Measurements from ENCODE around the gene TRPM4. TPM values are rescaled to one million over a fixed set of nuclear protein-coding genes. Genes with fewer than 3 reads are reported as not detected.
A peak's percentile ranks its signal among the peaks of the same experiment; 100 is the strongest.

The TRPM4 gene
- polyA plus RNA-seq, 1 donor (not counting 4 experiments of a cell fraction or from before 2014, with no cell fraction given): 16.1 TPM

GRCh38 chr19:49111218-49111998 lies 46.2 kb upstream of the TRPM4 start:
- Histone ChIP-seq H3K79me2 (ENCODE audit: control insufficient read depth, insufficient read depth, low read length) (peaks cover 6% of the 10 kb centered on the region), H3K36me3 (ENCODE audit: control insufficient read depth in 2 of 2, extremely low read depth in 1 of 2, insufficient read depth in 2 of 2, low read length in 2 of 2) (peaks cover 13 to 25% of the 10 kb centered on the region in 2 experiments), H3K27ac (ENCODE audit: control insufficient read depth, insufficient read depth, low read length) (no peak overlapping the region), H3K4me3 (ENCODE audit: control insufficient read depth in 2 of 3, extremely low read depth in 1 of 3, insufficient read depth in 2 of 3, low read depth in 1 of 3, low read length in 3 of 3) (no peak overlapping the region), H2AFZ (ENCODE audit: control insufficient read depth, low read length) (no peak overlapping the region), H3K4me1 (ENCODE audit: control insufficient read depth, extremely low read depth, insufficient read depth, low read length) (peaks cover 5% of the 10 kb centered on the region), H3K27me3 (ENCODE audit: control insufficient read depth, extremely low read depth, insufficient read depth, low read length) (no peaks in the 10 kb centered on the region), H3K9me1 (ENCODE audit: control insufficient read depth, extremely low read depth, insufficient read depth, low read length) (no peaks in the 10 kb centered on the region), H4K20me1 (ENCODE audit: control insufficient read depth, extremely low read depth, insufficient read depth, low read length) (peaks cover 11% of the 10 kb centered on the region), H3K4me2 (ENCODE audit: control insufficient read depth, extremely low read depth, insufficient read depth, low read depth, low read length) (no peak overlapping the region), H3K9me3 (ENCODE audit: control insufficient read depth, low read depth, low read length) (no peaks in the 10 kb centered on the region), H3K9ac (ENCODE audit: control insufficient read depth, extremely low read depth, insufficient read depth, low read length) (no peak overlapping the region)
- FAIRE-seq (no peak), DNase-seq (ENCODE audit: low read depth, low spot score) (no peak)
- dilution Hi-C loops (cut with MboI; ENCODE audit: extremely low pct_ligation_motif_present, low sequenced_read_pairs): no loop called here
- TF ChIP-seq, protein P1, sequence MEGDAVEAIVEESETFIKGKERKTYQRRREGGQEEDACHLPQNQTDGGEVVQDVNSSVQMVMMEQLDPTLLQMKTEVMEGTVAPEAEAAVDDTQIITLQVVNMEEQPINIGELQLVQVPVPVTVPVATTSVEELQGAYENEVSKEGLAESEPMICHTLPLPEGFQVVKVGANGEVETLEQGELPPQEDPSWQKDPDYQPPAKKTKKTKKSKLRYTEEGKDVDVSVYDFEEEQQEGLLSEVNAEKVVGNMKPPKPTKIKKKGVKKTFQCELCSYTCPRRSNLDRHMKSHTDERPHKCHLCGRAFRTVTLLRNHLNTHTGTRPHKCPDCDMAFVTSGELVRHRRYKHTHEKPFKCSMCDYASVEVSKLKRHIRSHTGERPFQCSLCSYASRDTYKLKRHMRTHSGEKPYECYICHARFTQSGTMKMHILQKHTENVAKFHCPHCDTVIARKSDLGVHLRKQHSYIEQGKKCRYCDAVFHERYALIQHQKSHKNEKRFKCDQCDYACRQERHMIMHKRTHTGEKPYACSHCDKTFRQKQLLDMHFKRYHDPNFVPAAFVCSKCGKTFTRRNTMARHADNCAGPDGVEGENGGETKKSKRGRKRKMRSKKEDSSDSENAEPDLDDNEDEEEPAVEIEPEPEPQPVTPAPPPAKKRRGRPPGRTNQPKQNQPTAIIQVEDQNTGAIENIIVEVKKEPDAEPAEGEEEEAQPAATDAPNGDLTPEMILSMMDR (optimal IDR thresholded peaks at IDR 0.05 in 1 of 3, IDR thresholded peaks at IDR 0.05 in 1 of 3, conservative IDR thresholded peaks at IDR 0.05 in 1 of 3; ENCODE audit: extremely low read depth in 1 of 3, insufficient read depth in 2 of 3, low read length in 3 of 3): no peak
- no peak for TF ChIP-seq EZH2 (IDR thresholded peaks at IDR 0.05; ENCODE audit: low read length)

GRCh38 chr19:49113762-49114629 lies 43.6 kb upstream of the TRPM4 start, which contains the start of gene LIN7B:
LIN7B (plus strand) TSS chr19:49114370; CDS start chr19:49114405, 35 bp downstream.
- H3K36me3 ChIP-seq (ENCODE audit: control insufficient read depth in 2 of 2, extremely low read depth in 1 of 2, insufficient read depth in 2 of 2, low read length in 2 of 2): peaks cover 4% of the 10 kb centered on the region in 2 experiments
- FAIRE-seq (no peak), DNase-seq (ENCODE audit: low read depth, low spot score) (no peak)
- peak within 1 kb of the TSS; percentile 64 to 73 (median 70) for H3K4me3 ChIP-seq (ENCODE audit: control insufficient read depth in 2 of 3, extremely low read depth in 1 of 3, insufficient read depth in 2 of 3, low read depth in 1 of 3, low read length in 3 of 3)
- dilution Hi-C loops (cut with MboI; ENCODE audit: extremely low pct_ligation_motif_present, low sequenced_read_pairs): no loop called here
- H3K9me3 ChIP-seq (ENCODE audit: control insufficient read depth, low read depth, low read length): no peaks in the 10 kb centered on the region
- peak within 1 kb of the TSS; percentile 66 for H2AFZ ChIP-seq (ENCODE audit: control insufficient read depth, low read length)
- TF ChIP-seq EZH2 (IDR thresholded peaks at IDR 0.05; ENCODE audit: low read length): no peak
- TF ChIP-seq, protein P1 (optimal IDR thresholded peaks at IDR 0.05 in 1 of 3, IDR thresholded peaks at IDR 0.05 in 1 of 3, conservative IDR thresholded peaks at IDR 0.05 in 1 of 3; ENCODE audit: extremely low read depth in 1 of 3, insufficient read depth in 2 of 3, low read length in 3 of 3): peak; percentile 37 to 71 (median 44)
- no peaks in the 10 kb centered on the region for H3K9me1 ChIP-seq (ENCODE audit: control insufficient read depth, extremely low read depth, insufficient read depth, low read length)
- peak within 1 kb of the TSS; percentile 95 for H3K4me2 ChIP-seq (ENCODE audit: control insufficient read depth, extremely low read depth, insufficient read depth, low read depth, low read length)
- no peaks in the 10 kb centered on the region for H3K27me3 ChIP-seq (ENCODE audit: control insufficient read depth, extremely low read depth, insufficient read depth, low read length)
- no peaks in the 10 kb centered on the region for H4K20me1 ChIP-seq (ENCODE audit: control insufficient read depth, extremely low read depth, insufficient read depth, low read length)
- peaks cover 14% of the 10 kb centered on the region for H3K4me1 ChIP-seq (ENCODE audit: control insufficient read depth, extremely low read depth, insufficient read depth, low read length)
- H3K79me2 ChIP-seq (ENCODE audit: control insufficient read depth, insufficient read depth, low read length): no peaks in the 10 kb centered on the region
- H3K27ac ChIP-seq (ENCODE audit: control insufficient read depth, insufficient read depth, low read length): no peak within 1 kb of the TSS
- peak within 1 kb of the TSS; percentile 60 for H3K9ac ChIP-seq (ENCODE audit: control insufficient read depth, extremely low read depth, insufficient read depth, low read length)
